Fibroblast of lung (primary cell): ENCODE results near the gene DCAF12L1.

ENCODE experiments used
- CTCF ChIP-seq, 2 donors: IDR thresholded peaks in 1 of 2; conservative IDR thresholded peaks in 1 of 2; 1 replicate in 1 of 2; 2 replicates in 1 of 2; pipeline ENCODE4 v1.5.1; 2011 to 2012; ENCODE audit warnings: low read length in 2 of 2, control low read depth in 1 of 2, inconsistent platforms in 1 of 2, low read depth in 1 of 2, mild to moderate bottlenecking in 1 of 2
- EZH2 ChIP-seq: IDR thresholded peaks from 2 replicates; pipeline ENCODE4 v1.5.1; 2012; ENCODE audit warnings: low read length, control low read depth, mild to moderate bottlenecking; ENCODE audit errors: missing control alignments

- TF ChIP-seq CTCF (conservative IDR thresholded peaks at IDR 0.05 in 1 of 2, IDR thresholded peaks at IDR 0.05 in 1 of 2; ENCODE audit: low read depth in 1 of 2, low read length in 2 of 2) = no peak
- TF ChIP-seq EZH2 = no peak
Measured at GRCh38 chrX:126552313-126553022, at the start of gene DCAF12L1.
